Measurements from ENCODE around the gene LMBR1L.
A peak's percentile ranks its signal among the peaks of the same experiment; 100 is the strongest.

Gene LMBR1L

DNA sequence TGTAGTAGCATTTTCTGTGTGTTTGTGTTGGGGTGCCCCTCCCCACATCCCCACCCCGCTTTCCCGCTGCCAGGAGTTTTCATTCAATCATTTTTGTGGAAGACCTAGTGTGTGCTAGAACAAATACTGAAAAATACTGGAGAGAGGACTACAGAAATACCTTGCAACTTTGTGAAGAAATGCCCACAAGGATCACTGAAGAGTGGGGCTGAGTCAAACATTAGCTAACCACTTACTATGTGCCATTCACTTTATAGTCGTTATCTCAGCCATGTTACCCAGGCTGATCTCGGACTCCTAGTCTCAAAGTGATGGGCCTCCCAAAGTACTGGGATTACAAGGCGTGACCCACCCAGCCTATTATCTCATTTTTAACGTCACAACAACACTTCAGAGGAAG, 559 bp upstream of the LMBR1L start:
- DNase-seq: no peak

DNA sequence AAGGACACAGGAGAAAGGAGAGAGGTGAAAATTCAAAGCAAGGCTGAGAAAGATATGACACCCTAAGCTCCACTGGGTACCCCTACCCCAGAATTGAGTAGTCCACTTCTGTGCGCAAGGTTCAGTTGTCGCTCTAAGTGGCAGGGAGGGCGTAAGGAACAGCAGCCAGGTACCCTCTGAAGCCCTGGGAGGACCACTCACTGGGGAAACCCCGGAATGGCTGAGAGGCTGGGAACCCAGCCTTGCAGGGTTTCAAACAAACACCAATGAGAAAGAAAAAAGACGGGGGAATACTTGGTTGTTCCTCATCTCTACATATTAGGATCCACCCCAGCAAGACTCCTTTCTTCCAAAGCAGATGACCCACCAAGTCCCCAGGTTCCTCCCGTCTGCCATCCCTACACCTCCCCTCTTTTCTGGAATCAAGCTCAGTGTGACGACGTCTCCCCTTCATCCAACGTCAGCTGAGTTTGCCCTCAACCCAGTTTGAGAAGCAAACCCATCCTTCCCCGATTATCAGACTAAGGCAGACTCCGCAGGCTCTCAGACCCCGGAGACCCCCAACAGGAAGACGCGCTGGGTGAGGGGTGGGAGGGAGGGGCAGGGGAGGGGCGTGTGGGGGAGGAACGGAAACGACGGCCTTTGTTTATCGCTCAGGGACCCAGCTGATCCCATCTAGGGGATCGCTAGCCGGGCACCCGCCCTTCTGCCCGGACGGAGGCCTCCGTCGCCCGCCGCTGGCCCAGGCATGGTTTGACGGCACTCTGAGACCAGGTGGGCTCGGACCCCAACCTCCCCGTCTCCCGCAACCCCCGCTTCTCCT, 795 bp downstream of the LMBR1L start:
- no peak for DNase-seq

DNA sequence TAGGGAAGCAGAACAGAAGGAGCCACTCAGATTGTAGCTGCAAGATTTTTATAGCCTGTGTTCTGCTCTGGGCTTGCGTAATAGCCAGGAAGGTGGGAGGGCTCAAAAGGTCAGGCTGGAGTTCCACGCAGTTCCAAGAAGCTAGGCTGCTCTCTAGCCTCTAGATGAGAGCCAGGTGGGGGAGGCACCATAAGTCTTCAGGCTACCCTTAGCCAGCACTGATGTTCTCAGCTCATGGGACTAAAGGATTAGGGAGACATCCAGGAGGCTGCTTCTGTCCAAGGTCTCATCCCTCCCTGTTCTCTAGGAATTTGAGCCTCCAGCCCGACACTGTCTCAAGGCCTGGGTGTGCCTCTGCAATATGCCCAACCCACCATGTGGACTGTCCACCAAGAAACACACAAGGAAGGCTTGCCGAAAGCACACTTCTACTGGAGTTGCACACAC, 1.7 kb downstream of the LMBR1L start:
- DNase-seq: peak; percentile 75

GRCh38 chr12:49105504-49106084, 5.1 kb downstream of the LMBR1L start:
- peak; percentile 64 for DNase-seq

- no peak for DNase-seq
These were observed 5.8 kb downstream of the LMBR1L start for GRCh38 chr12:49104822-49105221.

GRCh38 chr12:49100380-49100779, 10.3 kb downstream of the LMBR1L start:
- DNase-seq: no peak

- DNase-seq: no peak
These were observed 11.9 kb downstream of the LMBR1L start for GRCh38 chr12:49098703-49099102.

DNA sequence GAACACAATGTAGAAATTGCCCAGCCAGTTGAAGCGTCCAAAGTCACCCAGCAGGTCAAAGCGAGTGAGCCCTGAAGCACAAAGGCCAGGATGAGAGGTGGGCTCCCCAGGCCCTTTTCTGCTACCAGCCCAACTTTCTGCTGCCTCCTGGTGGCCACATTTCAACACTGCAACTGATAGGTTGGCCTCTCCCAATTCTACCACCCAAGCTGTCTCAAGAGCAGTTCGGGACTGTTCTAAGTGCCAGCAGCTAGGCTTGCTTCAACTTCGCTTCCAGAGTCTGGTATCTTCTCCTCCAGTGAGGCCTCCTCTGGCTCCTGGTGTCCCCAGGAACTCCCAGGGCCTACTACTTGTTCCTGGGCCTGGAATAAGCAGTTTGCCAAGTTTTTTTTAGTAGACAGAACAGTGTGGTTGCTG, 12.6 kb downstream of the LMBR1L start:
- peak; percentile 59 for DNase-seq

GRCh38 chr12:49097381-49097780, 13.3 kb downstream of the LMBR1L start:
- DNase-seq: no peak

DNA sequence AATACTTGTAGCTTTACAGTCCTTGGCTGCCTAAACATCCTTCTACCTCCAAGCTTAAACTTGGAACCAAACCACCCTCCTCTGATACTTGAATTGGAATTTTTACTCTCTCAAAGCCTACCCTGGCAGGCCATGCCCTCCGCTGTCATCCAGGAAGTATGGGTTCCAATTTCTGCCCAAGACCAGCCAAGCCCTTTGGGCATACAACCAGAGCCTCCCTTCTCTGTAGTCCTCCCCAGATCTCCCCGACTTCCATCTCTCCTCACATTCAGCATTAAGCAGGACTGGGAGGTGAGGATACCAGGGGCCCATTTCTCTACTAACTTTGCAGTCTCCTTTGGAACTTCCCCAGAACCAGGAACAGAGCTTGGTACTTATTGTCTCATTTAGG, 15.7 kb downstream of the LMBR1L start:
- no peak for DNase-seq

- no peak for DNase-seq
These were observed 16.3 kb downstream of the LMBR1L start, which contains the start of gene DHH for GRCh38 chr12:49094160-49094974. DHH (minus strand) TSS chr12:49094801; CDS start chr12:49094512, 289 bp downstream.

DNA sequence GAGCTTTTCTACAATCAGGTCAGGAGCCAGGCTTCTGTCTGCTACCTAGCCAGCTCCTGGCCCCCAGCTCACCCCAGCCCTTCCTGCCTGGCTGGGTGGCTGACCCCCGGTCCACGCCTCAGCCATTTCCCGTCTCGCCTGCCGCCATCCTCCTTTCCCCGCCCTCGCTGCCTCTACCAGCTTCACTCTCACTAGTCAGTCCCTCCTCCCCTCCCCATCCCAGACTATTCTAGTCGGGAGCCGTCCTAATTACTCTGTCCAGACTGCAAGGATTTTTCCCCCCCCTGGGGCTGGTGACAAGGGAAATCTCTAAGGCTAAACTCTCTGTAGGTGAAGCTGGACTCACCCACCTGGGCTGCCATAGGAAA, 16.9 kb downstream of the LMBR1L start:
- DNase-seq: no peak

GRCh38 chr12:49092816-49093406, 17.7 kb downstream of the LMBR1L start:
- no peak for DNase-seq

GRCh38 chr12:49092086-49092815, 18.4 kb downstream of the LMBR1L start:
- peak; percentile 15 for DNase-seq

DNA sequence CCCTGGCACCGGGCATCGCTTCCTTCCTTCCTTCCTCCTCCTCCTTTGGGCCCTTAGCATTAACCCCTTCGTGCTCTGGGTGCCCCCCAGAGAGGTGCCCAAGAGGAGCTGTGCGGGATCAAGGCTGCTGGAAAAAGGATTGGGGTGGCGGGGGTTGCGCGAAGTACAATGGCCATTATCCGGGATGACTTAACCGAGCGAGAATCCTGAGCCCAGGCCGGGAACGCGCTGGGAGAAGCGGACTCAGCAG, 18.9 kb downstream of the LMBR1L start:
- DNase-seq: no peak

DNA sequence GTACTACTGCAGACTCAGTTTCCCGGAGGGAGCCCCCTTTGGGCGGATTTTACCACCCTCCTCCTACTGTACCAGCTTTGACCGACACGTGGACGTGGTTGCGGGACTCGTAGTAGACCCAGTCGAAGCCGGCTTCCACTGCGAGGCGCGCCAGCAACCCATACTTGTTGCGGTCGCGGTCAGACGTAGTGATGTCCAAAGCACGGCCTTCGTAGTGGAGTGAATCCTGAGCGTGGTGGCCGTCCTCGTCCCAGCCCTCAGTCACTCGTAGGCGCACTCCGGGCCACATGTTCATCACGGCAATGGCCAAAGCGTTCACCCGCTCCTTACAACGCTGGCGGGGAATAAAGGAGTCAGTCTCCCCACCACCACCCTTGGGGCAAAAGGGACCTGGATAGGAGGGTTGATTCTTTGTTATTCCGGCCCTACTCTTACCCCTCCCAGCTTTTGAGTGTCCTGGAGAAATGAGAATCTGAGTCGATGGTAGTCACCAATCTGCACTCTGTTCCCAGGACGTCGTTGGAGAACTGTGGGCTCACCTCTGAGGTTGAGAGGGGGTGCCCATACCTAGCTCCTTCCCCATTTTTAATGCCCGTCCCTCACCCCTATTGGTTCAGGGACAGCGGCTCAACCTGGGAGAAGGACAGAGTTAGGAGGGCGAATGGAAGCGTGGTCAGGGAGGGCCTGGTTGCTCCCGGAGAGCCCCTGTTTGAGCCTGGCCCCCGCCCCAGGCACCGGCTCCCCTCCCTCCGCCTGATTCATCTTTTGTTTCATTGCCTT, 19.4 kb downstream of the LMBR1L start:
- no peak for DNase-seq

- DNase-seq: peak; percentile 58
These were observed 20.6 kb downstream of the LMBR1L start for GRCh38 chr12:49089821-49090773.

DNA sequence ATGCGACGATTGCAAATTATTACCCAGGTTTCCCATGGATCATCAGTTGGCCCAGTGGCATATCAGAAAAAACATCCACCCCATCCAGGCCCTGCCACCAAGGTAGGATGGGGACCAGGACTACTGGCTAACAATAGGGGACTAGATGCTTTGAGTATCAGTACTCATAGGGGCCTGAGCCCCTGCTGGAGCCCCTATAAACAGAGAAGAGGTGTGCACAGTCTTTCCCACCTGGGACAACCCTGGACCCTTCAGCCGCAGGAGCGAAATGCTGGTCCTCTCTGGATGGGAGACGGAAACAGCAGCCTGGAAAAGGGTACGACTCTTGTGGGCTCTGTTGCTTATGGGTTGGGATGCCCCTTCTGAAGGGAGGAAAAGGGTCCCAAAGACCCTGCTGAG, 21.7 kb downstream of the LMBR1L start:
- DNase-seq: no peak

DNA sequence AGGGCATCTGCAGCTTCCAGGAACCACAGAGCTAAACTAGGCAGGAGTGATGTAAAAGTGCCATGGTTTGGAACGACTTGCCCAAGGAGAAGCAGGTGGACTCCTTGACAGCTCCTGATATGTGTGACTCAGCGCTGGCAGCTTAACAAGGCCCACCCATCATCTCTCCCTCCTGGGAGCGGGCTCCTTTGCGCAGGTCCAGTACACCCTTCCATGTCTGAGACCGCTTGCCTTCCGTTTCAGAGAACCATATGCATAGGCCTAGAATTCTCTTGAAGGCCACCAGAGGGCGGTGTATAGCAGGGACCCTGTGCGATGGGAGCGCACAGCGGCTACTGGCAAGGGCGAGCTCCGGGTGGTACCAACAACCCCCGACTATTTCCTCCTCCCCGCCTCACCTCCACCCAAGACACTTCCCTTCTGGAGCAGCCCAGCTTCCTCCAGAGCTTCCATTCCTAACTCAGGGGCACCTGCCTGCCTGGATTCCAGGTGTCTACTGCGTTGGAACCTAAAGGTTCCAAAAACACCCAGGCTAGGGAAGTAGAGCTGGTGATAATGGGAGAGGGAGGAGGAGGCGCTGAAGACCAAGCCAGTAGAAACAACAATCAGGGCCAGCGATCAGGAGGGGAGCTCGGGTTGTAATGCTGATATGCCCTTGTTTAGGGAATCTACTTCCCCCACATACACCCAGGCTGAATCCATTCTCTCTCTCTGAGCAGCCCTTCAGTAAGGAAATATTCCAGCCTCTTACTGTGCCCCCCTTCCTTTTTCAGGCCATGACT, 22.3 kb downstream of the LMBR1L start:
- peak; percentile 86 for DNase-seq

- no peak for DNase-seq
These were observed 24.5 kb downstream of the LMBR1L start for GRCh38 chr12:49086116-49086515.

Measured in suppressor macrophage treated with lipopolysaccharide for 4 hours (primary cell).